T-helper 1 cell treated with Interleukin-12 subunit alpha and Interleukin-12 subunit beta and Interleukin-4 antibody, amounts not matched to agents 30 μg/mL and 1 μg/mL, for 36 hours (primary cell): ENCODE results near the gene HDAC4.

ENCODE experiments used
- H3K27ac Mint-ChIP-seq: one replicate; pipeline ENCODE4 v1.8.0; 2021; ENCODE audit warnings: mild to moderate bottlenecking, mixed read lengths
- H3K27me3 Mint-ChIP-seq: one replicate; pipeline ENCODE4 v1.8.0; 2021; ENCODE audit warnings: low read depth, mixed read lengths
- H3K36me3 Mint-ChIP-seq: one replicate; pipeline ENCODE4 v1.8.0; 2021; ENCODE audit warnings: low read depth, mixed read lengths
- H3K4me1 Mint-ChIP-seq: one replicate; pipeline ENCODE4 v1.8.0; 2021; ENCODE audit warnings: low read depth, mixed read lengths
- H3K4me3 Mint-ChIP-seq: one replicate; pipeline ENCODE4 v1.8.0; 2021; ENCODE audit warnings: mild to moderate bottlenecking, moderate library complexity, mixed read lengths
- H3K9me3 Mint-ChIP-seq: one replicate; pipeline ENCODE4 v1.8.0; 2021; ENCODE audit warnings: mixed read lengths

The HDAC4 gene

DNA sequence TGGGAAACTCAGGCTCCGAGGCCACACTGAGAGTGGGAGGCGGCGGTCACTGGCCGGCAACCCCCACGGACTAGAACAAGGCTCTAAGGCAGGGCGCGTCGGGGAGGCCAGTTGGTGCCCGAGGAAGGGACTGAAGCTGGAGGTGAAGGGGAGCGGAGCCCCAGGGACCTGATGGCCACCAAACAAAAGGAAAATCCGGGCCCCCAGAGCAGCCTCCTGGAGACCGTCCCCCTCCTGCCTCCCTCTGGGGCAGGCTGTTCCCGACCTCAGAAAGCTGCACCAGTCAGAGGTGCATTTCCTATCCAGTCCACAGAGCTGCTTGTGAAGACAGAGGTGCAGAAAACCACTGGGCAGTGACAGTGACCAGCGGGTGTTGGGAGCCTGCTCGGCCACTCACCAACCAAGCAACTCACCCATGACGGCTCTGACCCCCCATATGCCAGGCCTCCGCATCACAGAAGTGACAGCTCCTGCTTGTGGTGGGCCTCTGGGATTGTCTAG lies 380.2 kb downstream of the HDAC4 start:
- Mint-ChIP-seq H3K9me3 (no peaks in the 10 kb centered on the region), H3K27ac (no peak overlapping the region), H3K27me3 (peaks cover 3% of the 10 kb centered on the region), H3K36me3 (no peaks in the 10 kb centered on the region), H3K4me3 (no peak overlapping the region), H3K4me1 (no peaks in the 10 kb centered on the region)

DNA sequence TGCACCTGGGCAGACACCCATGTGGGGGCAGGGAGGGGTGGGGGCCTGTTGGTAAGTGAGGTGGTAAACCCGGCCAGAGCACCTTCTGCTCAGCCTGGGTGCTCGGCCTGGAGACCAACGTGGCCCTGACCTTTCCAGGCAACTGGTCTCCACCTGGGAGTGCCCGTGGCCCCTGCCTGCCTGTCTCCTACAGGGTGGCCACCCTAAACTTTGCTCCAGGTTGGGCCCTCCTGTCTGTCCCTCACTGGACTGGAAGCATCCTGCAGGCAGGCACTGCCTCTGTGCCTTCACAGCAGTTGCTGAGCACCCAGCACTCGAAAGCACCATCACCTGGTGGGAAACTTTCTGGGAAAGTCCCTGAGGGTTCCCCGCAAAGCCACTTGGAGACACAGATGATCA lies 381.6 kb downstream of the HDAC4 start:
- no peak overlapping the region for H3K4me3 Mint-ChIP-seq
- H3K36me3 Mint-ChIP-seq = no peaks in the 10 kb centered on the region
- no peaks in the 10 kb centered on the region for H3K9me3 Mint-ChIP-seq
- peaks cover 3% of the 10 kb centered on the region for H3K27me3 Mint-ChIP-seq
- no peaks in the 10 kb centered on the region for H3K4me1 Mint-ChIP-seq
- H3K27ac Mint-ChIP-seq = no peak overlapping the region

DNA sequence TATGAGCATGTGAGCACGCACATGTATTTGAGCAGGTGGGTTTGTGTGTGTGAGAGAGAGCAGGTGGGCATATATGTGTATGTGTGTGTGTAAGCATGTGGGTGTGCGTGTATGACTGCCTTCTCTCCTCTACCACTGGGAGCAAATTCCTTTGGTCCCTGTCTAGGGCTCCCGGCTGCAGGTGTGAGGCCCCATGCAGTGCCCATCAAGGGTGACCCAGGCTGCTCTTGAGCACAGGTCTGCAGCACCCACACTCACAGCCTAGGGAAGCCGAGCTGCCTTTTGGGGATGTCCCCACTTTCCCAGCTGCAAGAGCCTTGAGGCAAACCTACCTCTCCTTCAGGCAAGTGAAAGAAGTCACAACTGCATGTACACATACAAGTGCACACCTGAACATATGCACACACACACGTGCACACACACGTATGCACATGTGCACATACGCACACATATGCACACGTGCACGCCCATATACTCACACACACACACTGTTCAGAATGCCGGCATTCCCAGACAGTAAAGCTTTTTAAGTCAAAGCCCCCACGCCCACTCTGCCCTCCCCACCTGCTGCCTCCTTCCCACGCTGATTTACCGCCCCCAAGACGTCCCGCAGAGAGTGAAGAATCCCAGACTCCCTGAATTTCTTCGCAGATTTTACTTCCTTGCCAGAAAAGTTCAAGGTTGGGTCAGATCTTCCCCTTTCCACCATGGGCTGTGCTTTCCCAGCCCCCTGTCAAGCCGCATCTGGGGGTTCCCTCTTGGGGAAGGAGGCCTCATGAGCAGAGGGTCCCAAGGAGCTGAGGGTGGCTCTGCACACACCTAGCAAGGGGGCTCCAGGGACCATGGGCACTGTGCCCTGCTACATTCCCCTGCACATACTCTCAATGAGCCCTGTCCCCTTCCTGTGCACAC lies 382.3 kb downstream of the HDAC4 start:
- Mint-ChIP-seq H3K36me3 (no peaks in the 10 kb centered on the region), H3K4me1 (no peaks in the 10 kb centered on the region), H3K9me3 (no peaks in the 10 kb centered on the region), H3K27ac (no peak overlapping the region), H3K4me3 (no peak overlapping the region), H3K27me3 (peaks cover 3% of the 10 kb centered on the region)

DNA sequence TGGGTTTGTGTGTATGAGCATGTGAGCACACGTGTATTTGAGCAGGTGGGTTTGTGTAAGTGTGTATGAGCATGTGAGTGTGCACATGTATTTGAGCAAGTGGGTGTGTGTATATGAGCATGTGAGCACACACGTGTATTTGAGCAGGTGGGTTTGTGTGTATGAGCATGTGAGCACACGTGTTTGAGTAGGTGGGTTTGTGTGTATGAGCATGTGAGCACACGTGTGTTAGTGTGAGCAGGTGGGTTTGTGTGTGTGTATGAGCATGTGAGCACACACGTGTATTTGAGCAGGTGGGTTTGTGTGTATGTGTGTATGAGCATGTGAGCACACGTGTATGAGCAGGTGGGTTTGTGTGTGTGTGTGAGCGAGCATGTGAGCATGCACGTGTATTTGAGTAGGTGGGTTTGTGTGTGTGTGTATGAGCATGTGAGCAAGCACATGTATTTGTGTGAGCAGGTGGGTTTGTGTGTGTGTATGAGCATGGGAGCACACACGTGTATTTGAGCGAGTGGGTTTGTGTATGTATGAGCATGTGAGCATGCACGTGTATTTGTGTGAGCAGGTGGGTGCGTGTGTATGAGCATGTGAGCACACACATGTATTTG lies 383.2 kb downstream of the HDAC4 start:
- H3K4me3 Mint-ChIP-seq = no peak overlapping the region
- H3K4me1 Mint-ChIP-seq = no peaks in the 10 kb centered on the region
- H3K36me3 Mint-ChIP-seq = no peaks in the 10 kb centered on the region
- peaks cover 3% of the 10 kb centered on the region for H3K27me3 Mint-ChIP-seq
- no peaks in the 10 kb centered on the region for H3K9me3 Mint-ChIP-seq
- no peak overlapping the region for H3K27ac Mint-ChIP-seq

DNA sequence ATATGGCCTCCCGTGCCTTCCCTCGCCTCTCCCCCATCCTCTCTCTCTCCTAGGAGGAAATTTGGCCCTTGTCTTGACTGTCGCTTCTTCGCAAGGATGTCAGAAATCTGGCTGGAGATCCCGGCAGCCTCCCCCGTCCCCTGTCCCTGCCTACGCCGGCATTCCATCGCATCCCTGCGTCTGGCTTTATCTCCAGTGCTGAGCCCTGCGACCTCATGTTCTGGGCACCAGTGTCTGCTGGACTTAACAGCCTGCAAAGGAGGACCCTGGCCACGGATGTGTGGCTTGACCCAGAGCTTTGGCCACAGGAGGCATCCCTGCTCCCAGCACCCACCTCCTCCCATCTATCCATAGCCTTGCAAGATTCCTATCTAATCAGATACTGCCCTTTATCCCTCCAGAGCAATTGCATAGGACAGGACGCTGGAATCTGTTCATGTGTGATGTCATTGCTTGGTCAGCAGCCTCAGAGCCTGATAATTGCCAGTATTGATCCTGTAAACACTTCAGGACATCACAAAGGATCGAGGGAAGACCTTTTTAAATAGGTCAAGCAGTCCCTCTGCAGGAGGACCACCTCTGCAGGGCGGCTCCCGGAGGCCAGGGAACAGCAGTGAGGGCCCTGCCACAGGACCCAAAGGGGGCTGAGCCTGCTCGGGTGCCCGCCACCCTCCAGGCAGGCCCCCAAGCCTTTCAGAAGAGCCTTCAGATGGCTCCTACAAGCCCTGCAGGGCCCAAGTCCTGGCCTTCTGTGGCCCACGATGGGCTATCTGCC lies 384.7 kb downstream of the HDAC4 start:
- no peak overlapping the region for H3K4me3 Mint-ChIP-seq
- no peaks in the 10 kb centered on the region for H3K36me3 Mint-ChIP-seq
- H3K27ac Mint-ChIP-seq = no peak overlapping the region
- no peaks in the 10 kb centered on the region for H3K9me3 Mint-ChIP-seq
- peaks cover 3% of the 10 kb centered on the region for H3K27me3 Mint-ChIP-seq
- no peaks in the 10 kb centered on the region for H3K4me1 Mint-ChIP-seq

DNA sequence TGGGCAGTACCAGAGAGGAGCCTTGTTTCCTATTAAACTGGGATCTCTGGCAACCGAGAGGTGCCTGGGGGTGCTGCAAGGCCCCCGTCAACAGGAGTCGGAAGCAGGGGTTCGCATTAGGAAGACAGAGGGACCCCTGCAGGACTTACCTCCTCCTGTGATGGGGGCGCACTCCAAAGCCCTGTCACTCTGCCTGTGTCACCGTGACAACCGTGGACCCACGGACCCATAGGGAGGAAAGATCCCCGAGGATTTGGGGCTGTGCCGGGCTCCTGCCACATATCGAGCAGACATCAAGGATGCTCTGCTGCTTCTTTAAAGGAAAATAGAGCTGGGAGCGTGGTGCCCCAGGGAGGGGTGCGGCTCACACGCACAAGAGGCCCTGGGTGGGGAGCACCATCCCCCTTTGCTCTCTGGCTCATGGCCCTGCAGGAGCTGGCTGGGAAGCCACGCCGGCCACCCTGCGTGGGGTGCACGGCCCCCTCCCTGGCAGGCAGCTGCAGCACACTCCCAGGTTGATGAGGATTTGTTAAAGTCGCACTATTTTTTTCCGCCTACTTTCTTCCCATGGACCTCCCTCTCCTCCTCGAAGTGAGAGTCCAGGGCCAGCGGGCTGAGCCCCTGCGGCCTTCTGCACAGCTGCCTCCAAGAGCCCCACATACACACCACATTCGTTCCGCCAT lies 385.5 kb downstream of the HDAC4 start:
- Mint-ChIP-seq H3K9me3 (no peaks in the 10 kb centered on the region), H3K27me3 (peaks cover 3% of the 10 kb centered on the region), H3K36me3 (no peaks in the 10 kb centered on the region), H3K4me3 (no peak overlapping the region), H3K27ac (no peak overlapping the region), H3K4me1 (no peaks in the 10 kb centered on the region)

DNA sequence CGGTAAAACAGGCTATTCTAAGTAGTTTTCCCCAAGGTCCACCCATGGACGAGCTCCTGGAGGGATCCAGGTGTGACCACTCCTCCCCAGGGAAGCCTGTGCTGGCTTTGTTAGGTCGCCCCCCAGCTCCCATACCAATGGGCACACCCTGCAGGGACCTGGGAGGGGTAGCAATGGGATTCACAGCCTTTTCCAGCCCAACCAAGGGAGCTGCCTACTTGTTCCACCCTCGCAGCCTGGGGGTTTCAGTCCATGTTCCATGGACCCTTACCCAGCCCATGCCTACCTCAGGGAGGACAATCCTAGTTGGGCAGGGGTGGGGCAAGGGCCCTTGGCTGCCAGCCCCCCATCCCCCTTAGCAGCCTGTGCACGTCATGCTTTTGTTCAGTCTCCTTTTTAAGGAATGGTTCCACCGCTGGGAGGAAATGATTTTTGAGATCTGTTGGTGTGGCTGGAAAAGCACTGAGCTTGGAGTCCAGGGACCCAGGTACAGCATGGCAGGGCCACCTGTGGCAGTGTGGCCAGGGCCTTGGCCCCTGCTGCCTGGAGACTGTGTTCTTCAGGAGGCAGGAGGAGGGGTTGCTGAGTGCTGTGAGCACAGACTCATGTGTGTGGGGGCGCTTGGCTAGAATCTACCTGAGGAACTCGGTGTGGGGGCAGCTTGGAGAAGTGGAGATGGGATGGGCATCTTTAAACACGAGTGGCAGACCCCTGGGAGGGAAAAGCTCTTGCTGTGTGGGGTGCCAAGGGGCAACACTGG lies 386.2 kb downstream of the HDAC4 start:
- Mint-ChIP-seq H3K4me3 (no peak overlapping the region), H3K27ac (no peak overlapping the region), H3K36me3 (no peaks in the 10 kb centered on the region), H3K9me3 (no peaks in the 10 kb centered on the region), H3K4me1 (no peaks in the 10 kb centered on the region), H3K27me3 (no peaks in the 10 kb centered on the region)

DNA sequence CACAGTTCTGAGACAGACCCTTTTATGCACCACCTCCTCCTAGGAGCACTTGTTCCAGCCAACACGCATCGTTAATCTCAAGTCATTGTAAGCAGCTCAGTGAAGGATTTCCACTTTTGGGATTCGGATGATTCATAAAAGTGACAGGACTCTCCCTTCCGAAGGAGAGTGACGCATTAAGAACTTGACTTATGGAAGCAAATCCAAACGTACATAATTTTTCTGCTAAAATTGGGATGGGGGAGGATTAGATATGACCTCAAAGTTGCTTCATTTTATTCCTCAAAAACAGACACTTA lies 387.2 kb downstream of the HDAC4 start:
- Mint-ChIP-seq H3K4me3 (no peak overlapping the region), H3K9me3 (no peaks in the 10 kb centered on the region), H3K4me1 (no peaks in the 10 kb centered on the region), H3K36me3 (no peaks in the 10 kb centered on the region), H3K27me3 (no peaks in the 10 kb centered on the region), H3K27ac (no peak overlapping the region)

DNA sequence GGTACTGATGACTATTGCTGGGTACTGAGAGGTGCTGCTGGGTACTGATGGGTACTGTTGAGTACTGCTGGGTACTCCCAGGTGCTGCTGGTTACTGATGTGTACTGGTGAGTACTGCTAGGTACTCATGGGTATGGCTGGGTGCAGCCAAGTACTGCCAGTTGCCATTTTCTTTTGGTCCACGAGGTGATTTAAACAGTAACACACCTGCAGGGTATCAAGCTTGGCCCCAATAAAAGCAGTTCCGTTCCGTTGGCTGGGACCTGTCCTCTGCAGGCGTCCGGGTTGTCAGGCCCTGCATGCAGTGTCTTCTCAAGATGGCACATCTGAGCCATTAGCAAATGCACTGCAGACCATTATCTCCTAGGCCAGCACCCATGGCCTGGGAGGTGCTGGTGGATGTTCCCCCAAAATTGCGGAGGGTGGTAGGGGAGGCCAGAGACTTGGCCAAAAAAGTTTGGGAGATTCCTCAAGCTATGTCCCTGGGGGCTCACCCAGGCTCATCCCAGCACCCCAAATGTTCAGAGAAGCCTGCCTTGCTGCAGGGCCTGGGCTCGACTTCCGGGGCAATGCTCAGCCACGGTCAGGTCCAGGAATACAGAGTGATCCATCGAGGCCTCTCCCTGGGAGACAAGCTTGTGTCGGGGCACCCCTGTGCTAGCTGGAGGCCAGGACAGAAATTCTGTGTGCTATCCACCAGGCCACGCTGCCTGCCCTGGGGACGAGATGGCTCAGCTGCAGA lies 387.7 kb downstream of the HDAC4 start:
- Mint-ChIP-seq H3K27ac (no peak overlapping the region), H3K36me3 (no peaks in the 10 kb centered on the region), H3K27me3 (no peaks in the 10 kb centered on the region), H3K4me1 (no peaks in the 10 kb centered on the region), H3K4me3 (no peak overlapping the region), H3K9me3 (no peaks in the 10 kb centered on the region)

DNA sequence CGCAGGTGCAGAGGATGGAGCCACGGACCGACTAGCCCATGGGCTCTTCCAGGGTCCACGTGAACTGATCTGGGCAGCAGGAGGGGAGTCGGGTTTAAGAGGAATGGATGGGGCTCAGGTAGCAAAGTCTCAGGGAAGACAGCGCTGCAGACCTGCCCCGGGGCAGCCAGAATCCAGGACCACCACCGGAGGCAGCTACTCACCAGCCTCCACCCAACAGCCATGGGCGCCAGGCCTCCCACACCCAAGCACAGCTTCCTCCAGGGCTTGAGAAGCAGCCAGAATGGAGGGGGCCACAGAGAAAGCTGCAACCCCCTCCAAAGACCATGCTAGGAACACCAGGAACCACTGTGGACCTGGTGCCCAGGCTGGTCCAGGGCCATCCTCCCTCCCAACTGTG lies 388.6 kb downstream of the HDAC4 start:
- H3K27me3 Mint-ChIP-seq = no peaks in the 10 kb centered on the region
- no peak overlapping the region for H3K27ac Mint-ChIP-seq
- no peaks in the 10 kb centered on the region for H3K36me3 Mint-ChIP-seq

DNA sequence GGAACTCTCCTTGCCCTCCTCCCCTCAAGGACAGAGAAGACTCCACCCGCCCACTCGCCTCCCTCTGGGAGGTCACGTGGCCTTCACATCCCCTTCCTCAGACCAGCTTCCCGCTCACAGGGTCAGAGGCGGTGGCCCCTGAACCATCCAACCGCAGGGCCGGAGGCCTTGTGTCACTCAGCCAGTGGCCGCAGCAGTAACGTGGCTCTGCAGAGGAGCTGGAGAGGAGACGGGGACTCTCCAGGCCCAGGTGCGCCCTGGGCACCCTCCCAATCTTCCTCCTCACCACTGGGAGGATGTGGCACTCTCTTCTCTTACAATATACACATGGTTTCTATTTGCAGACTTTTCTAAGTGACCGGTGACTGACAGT lies 391.2 kb downstream of the HDAC4 start:
- Mint-ChIP-seq H3K36me3 (no peaks in the 10 kb centered on the region), H3K27me3 (no peaks in the 10 kb centered on the region), H3K27ac (no peak overlapping the region), H3K4me3 (no peak overlapping the region), H3K4me1 (no peaks in the 10 kb centered on the region), H3K9me3 (no peaks in the 10 kb centered on the region)

More for the DNA sequence above, 388.6 kb downstream of the HDAC4 start:
- no peaks in the 10 kb centered on the region for H3K9me3 Mint-ChIP-seq
- no peaks in the 10 kb centered on the region for H3K4me1 Mint-ChIP-seq
- H3K4me3 Mint-ChIP-seq = no peak overlapping the region

DNA sequence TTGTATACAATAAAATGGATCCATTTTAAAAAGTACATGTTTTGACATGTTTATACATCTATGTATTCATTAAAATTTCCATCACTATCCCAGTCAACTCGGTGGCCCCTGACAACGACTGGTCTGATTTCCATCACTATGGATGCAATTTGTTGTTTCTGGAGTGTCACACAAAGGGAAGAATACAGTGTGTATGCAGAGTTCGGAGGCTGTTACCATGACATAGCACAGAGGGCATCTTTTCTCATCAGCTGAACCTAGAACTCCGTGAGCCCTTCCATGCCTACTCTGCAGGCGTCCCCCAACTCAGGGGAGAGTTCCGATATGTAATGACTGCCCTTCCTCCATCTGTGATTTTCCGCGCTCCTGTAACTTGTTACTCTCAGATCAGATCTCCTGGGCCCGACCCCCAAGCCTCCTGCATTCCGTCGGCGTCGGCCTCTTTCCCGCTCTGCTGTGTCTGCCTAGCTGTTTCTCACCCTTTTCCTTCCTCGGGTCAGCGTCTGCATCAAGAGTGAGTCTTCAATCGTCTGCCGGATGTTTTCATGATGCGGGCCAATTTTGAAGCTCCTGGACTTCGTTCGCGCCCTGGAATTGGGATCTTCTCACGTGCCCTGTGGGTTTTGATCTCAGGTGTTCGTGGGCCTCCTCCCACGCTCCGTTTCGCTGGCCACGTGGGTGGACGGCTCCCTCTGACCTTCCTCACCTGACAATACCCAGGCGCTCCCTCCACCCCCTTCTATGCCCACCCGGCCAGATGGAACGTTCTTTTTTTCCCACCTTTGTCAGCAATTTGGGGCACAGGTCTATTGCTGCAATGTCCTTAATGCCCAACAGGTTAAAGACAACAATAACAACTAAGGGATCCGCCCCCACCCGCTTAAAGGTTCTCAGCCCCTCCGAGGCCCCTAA lies 391.9 kb downstream of the HDAC4 start:
- Mint-ChIP-seq H3K4me3 (no peak overlapping the region), H3K27me3 (no peaks in the 10 kb centered on the region), H3K36me3 (no peaks in the 10 kb centered on the region), H3K27ac (no peak overlapping the region), H3K4me1 (no peaks in the 10 kb centered on the region), H3K9me3 (no peaks in the 10 kb centered on the region)

DNA sequence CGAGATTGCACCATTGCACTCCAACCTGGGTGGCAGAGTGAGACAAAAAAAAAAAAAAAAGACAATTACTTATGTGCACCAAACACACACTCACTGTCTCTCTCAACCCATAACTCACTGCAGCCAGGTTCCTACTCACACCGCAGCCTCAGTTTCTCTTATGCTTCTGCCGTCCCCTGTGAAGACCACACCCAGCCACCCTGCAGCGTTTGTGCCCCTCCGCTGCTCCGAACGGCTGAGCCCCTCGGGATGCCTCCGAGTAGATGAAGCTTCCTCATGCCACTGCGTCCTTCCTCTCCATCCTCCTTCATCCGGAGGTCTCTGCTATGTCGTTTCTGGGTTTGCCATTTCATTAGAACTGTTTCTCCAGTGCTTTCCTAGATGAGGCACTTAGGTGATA lies 392.8 kb downstream of the HDAC4 start:
- H3K27ac Mint-ChIP-seq = no peak overlapping the region
- no peaks in the 10 kb centered on the region for H3K27me3 Mint-ChIP-seq
- no peaks in the 10 kb centered on the region for H3K36me3 Mint-ChIP-seq
- H3K4me1 Mint-ChIP-seq = no peaks in the 10 kb centered on the region
- no peaks in the 10 kb centered on the region for H3K9me3 Mint-ChIP-seq
- H3K4me3 Mint-ChIP-seq = no peak overlapping the region
